ENCODE data around the gene IL36A. TPM values are rescaled to one million over a fixed set of nuclear protein-coding genes. Genes with fewer than 3 reads are reported as not detected.

The IL36A gene
- total RNA-seq, 1 donor from 2014 or later = 0.72 TPM

- DNase-seq = no peak
Measured at GRCh38 chr2:113050921-113051895, 45.9 kb downstream of the IL36A start.

GRCh38 chr2:113052396-113052917, 47.2 kb downstream of the IL36A start, which contains the start of gene IL36B:
TSS of gene IL36B (minus strand) at chr2:113052867.
- no peak for DNase-seq

DNA sequence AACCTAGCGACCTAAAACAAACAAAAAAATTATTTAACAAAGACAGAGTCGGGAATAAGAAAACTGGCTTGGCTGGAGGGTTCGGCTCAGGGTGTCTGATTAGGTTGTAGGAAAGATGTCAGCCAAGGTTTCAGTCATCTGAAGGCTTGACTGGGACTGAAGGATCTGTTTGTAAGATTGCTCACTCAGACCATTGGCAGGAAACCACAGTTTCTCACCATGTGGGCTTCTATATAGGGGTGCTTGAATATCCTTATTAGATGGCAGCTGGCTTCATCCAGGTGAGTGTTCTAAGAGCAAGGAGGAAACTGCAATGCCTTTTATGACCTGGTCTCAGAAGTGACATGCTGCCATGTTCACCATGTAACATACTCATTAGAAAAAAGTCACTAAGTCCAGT, 48.4 kb downstream of the IL36A start:
- DNase-seq = no peak

DNA sequence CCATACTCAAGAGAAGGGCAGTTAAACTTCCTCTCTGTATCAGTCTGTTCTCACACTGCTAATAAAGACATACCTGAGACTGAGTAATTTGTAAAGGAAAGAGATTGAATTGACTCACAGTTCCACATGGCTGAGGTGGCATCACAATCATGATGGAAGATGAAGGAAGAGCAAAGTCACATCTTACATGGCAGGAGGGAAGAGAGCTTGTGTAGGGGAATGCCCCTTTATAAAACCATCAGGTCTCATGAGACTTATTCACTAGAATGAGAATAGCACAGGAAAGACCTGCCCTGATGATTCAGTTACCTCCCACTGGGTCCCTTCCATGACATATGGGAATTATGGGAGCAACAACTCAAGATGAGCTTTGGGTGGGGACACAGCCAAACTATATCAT, 48.8 kb downstream of the IL36A start:
- no peak for DNase-seq

- DNase-seq = no peak
Measured at GRCh38 chr2:113056521-113056920, 51.3 kb downstream of the IL36A start.

- no peak for DNase-seq
Measured at GRCh38 chr2:113057117-113057516, 51.9 kb downstream of the IL36A start.

Small RNA genes lying within 50 kb of the gene (small RNA-seq; reads per million reads assigned to genes)
- not detected for gene HMGN2P23 (ENCODE audit: low replicate concordance)

Other genes with a start within 250 kb of the IL36A start
- gene CKAP2L, start 240.8 kb upstream of the IL36A start, total RNA-seq = 35.3 TPM
- gene IL1A, start 221.0 kb upstream of the IL36A start, total RNA-seq = not detected
- 0.21 TPM for gene IL1B, start 168.7 kb upstream of the IL36A start, total RNA-seq
- gene IL37, start 94.3 kb upstream of the IL36A start, total RNA-seq = not detected
- not detected for gene IL36G, start 27.5 kb upstream of the IL36A start, total RNA-seq
- not detected for gene IL36B, start 47.4 kb downstream of the IL36A start, total RNA-seq
- gene IL36RN, start 53.7 kb downstream of the IL36A start, total RNA-seq = 5.6 TPM
- gene IL1F10, start 62.5 kb downstream of the IL36A start, total RNA-seq = not detected
- gene IL1RN, start 122.1 kb downstream of the IL36A start, total RNA-seq = 44.7 TPM
- gene PSD4, start 168.5 kb downstream of the IL36A start, total RNA-seq = 16.4 TPM